ENCODE measurements around the gene KNSTRN. TPM values are rescaled to one million over a fixed set of nuclear protein-coding genes. Genes with fewer than 3 reads are reported as not detected.

KNSTRN gene
- total and polyA plus RNA-seq, 2 of the 8 experiments (the other 6 are each of a cell fraction or from before 2014, with no cell fraction given): 25.1 to 79.4 TPM

GRCh38 chr15:40388941-40389823 is 6.7 kb downstream of the KNSTRN start:
- Histone ChIP-seq H2BK12ac (ENCODE audit: low read depth, low read length) (no peak overlapping the region), H3K27ac (ENCODE audit: low read depth, low read length) (no peak overlapping the region), H3K4me1 (replicated peaks in 1 of 4; ENCODE audit: control insufficient read depth in 3 of 4, insufficient read depth in 4 of 4, low read length in 3 of 4) (no peaks in the 10 kb centered on the region; a peak in 1 of 7 replicates), H2BK15ac (ENCODE audit: low read length) (no peak overlapping the region), H2AK5ac (ENCODE audit: low read depth, low read length) (no peak overlapping the region), H2BK5ac (ENCODE audit: low read depth, low read length) (no peak overlapping the region), H3K9me3 (ENCODE audit: insufficient read depth in 2 of 2, low read depth in 1 of 2, low read length in 1 of 2) (peaks cover 0 to 4% of the 10 kb centered on the region in 2 experiments; a peak in 1 of 4 replicates), H2AFZ (ENCODE audit: low read length) (no peak overlapping the region), H3K4ac (replicated peaks; ENCODE audit: insufficient read length, low read depth, low read length) (no peak overlapping the region), H3K9ac (replicated peaks in 1 of 4; ENCODE audit: extremely low read depth in 1 of 4, low read depth in 3 of 4, low read length in 3 of 4) (no peak overlapping the region), H3K23ac (ENCODE audit: insufficient read length) (no peak overlapping the region), H3K36me3 (ENCODE audit: control insufficient read depth in 2 of 4, insufficient read depth in 4 of 4, low read length in 3 of 4) (peaks cover 48 to 85% (median 64%) of the 10 kb centered on the region in 4 experiments), H2BK120ac (replicated peaks; ENCODE audit: low read depth, low read length) (no peak overlapping the region), H2BK20ac (ENCODE audit: low read length) (no peak overlapping the region), H3K79me1 (ENCODE audit: low read depth, low read length) (peaks cover 6% of the 10 kb centered on the region), H3K4me2 (ENCODE audit: insufficient read depth in 1 of 2, low read depth in 2 of 2, low read length in 2 of 2) (no peak overlapping the region), H4K5ac (ENCODE audit: insufficient read length, low read depth, low read length) (no peak overlapping the region), H3K56ac (replicated peaks; ENCODE audit: insufficient read length, low read depth, low read length) (no peak overlapping the region), H4K20me1 (replicated peaks in 1 of 2; ENCODE audit: control insufficient read depth in 1 of 2, insufficient read depth in 2 of 2, low read length in 2 of 2) (peaks cover 0 to 2% of the 10 kb centered on the region in 2 experiments), H3K23me2 (ENCODE audit: low read depth, low read length) (no peaks in the 10 kb centered on the region), H3K27me3 (replicated peaks in 1 of 4; ENCODE audit: control insufficient read depth in 3 of 4, extremely low read depth in 1 of 4, insufficient read depth in 3 of 4, low read length in 3 of 4) (no peaks in the 10 kb centered on the region), H3K79me2 (ENCODE audit: control insufficient read depth in 1 of 2, insufficient read depth in 2 of 2, low read length in 2 of 2) (peaks cover 0 to 15% of the 10 kb centered on the region in 2 experiments; a peak in 3 of 4 replicates), H3K14ac (ENCODE audit: insufficient read length) (no peak overlapping the region), H3K4me3 (ENCODE audit: extremely low read depth in 1 of 4, insufficient read depth in 2 of 4, low read depth in 3 of 4, low read length in 4 of 4) (no peak overlapping the region), H4K91ac (replicated peaks; ENCODE audit: insufficient read length, low read length) (no peak overlapping the region), H4K8ac (ENCODE audit: extremely low read depth, insufficient read depth, low read length) (no peak overlapping the region), H3K18ac (ENCODE audit: extremely low read depth, low read length) (no peak overlapping the region)
- POLR2A ChIA-PET (ENCODE audit: partially characterized antibody): interaction anchor here (0.7 to 3.7 kb wide), 6 partner anchors 13 to 50 kb away, joined by 3 to 20 read pairs (median 4); partner anchors contain the start of gene IVD
- no peak for DNase-seq (ENCODE audit: low read depth in 1 of 2, low spot score in 2 of 2)
- CTCF ChIA-PET (ENCODE audit: partially characterized antibody): interaction anchor here (0.7 to 3.1 kb wide), 5 partner anchors 13 to 113 kb away, joined by 3 to 17 read pairs (median 4); no protein-coding TSS in a partner anchor
- no peak for FAIRE-seq
- WGBS, 2 experiments (ENCODE audit: extremely low coverage in 1 of 2, insufficient coverage in 1 of 2, insufficient read length in 1 of 2, insufficient replicate concordance in 2 of 2, low coverage in 1 of 2, low lambda C conversion rate in 2 of 2, missing lambda C conversion rate in 1 of 2): 93% methylated on average over 13 of the region's 13 CpGs; no CpG with 5 or more reads in 1 of the 2 experiments
- TF ChIP-seq RFX5 (IDR thresholded peaks at IDR 0.05; ENCODE audit: borderline replicate concordance, low read depth, low read length): no peak
- TF ChIP-seq EGR1 (IDR thresholded peaks at IDR 0.05; ENCODE audit: borderline replicate concordance, low read depth, low read length): no peak
- TF ChIP-seq EZH2 (IDR thresholded peaks at IDR 0.05; ENCODE audit: low read depth, low read length, severe bottlenecking): no peak
- TF ChIP-seq CBX5 (IDR thresholded peaks at IDR 0.05; ENCODE audit: low read depth, low read length): no peak
- no peak for TF ChIP-seq CEBPB (IDR thresholded peaks at IDR 0.05; ENCODE audit: low read depth, low read length)
- TF ChIP-seq CBX8 (IDR thresholded peaks at IDR 0.05; ENCODE audit: borderline replicate concordance, low read depth, low read length): no peak
- no peak for TF ChIP-seq SP2 (IDR thresholded peaks at IDR 0.05; ENCODE audit: low read length)
- no peak for TF ChIP-seq SIN3A (conservative IDR thresholded peaks at IDR 0.05 in 1 of 2, IDR thresholded peaks at IDR 0.05 in 1 of 2; ENCODE audit: low read depth in 1 of 2, low read length in 2 of 2)
- no peak for TF ChIP-seq CHD1 (IDR thresholded peaks at IDR 0.05; ENCODE audit: low read depth, low read length)
- TF ChIP-seq SIX5 (IDR thresholded peaks at IDR 0.05; ENCODE audit: low read depth, low read length): no peak
- no peak for TF ChIP-seq ASH2L (IDR thresholded peaks at IDR 0.05; ENCODE audit: low read length)
- TF ChIP-seq CTBP2 (IDR thresholded peaks at IDR 0.05; ENCODE audit: borderline replicate concordance, insufficient read depth, insufficient read length, low read length): no peak

All from H1 (cell line).